Skeletal muscle satellite cell (primary cell): ENCODE results near the gene FGF7.
"Not testable (repeated sequence)": the region's sequence is repeated elsewhere in the genome, so short reads cannot be mapped to it uniquely, and the experiment has no call there.

Experiments used
- H3K27me3 ChIP-seq: 2 replicates; pipeline ENCODE4 v1.7.0; 2013; ENCODE audit warnings: low read length; ENCODE audit not compliant: control insufficient read depth, insufficient read depth
- H3K36me3 ChIP-seq: 2 replicates; pipeline ENCODE4 v1.7.0; 2013; ENCODE audit warnings: mild to moderate bottlenecking, control low read depth, low read length; ENCODE audit not compliant: insufficient read depth
- H3K4me1 ChIP-seq: 2 replicates; pipeline ENCODE4 v1.7.0; 2013; ENCODE audit warnings: low read length; ENCODE audit not compliant: control insufficient read depth, insufficient read depth
- H3K4me2 ChIP-seq: 2 replicates; pipeline ENCODE4 v1.7.0; 2013; ENCODE audit warnings: mild to moderate bottlenecking, low read length
- H3K4me3 ChIP-seq: 2 replicates; pipeline ENCODE4 v1.7.0; 2013; ENCODE audit warnings: low read length
- H3K9ac ChIP-seq: 2 replicates; pipeline ENCODE4 v1.7.0; 2013; ENCODE audit warnings: mild to moderate bottlenecking, low read depth, low read length, moderate library complexity
- H3K9me3 ChIP-seq: replicated peaks from 2 replicates; pipeline ENCODE4 v1.7.0; 2013; ENCODE audit warnings: mild to moderate bottlenecking, control low read depth, low read length

Gene FGF7

DNA sequence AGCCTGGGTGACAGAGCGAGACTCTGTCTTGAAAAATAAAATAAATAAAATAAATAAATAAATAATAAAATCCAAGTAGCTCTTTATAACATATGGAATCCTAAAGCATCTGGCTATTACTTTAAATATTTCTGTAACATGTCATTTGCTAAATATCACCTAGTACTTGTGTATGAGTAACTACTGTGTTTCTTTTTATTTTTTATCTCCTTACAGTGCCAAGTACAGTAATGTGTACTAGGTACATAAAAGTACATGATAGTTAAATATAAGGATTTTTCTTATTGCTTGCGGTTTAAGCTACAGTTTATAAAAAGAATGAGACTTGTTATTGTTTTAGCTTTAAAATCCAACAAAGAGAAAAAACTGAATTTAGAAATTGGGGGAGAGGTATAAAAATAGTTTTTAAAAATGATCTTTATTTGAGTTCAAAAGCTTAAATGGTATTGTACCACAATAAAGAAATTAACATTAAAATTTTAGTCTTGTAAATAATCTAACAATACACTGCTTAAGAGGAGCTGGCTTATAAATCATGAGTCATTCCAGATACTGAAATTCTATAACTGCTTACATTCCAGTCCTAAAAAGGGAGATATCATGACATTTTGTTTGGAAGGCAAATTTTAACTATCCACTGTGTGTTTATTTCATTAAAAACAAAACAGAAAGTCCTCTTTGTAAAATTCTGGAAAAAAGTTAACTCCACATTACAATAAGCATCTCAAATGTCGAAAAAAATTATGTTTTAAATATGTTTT, 73.1 kb downstream of the FGF7 start:
- H3K36me3 ChIP-seq = no peaks in the 10 kb centered on the region
- no peak overlapping the region for H3K4me3 ChIP-seq
- H3K4me1 ChIP-seq = peaks cover 21% of the 10 kb centered on the region
- H3K9ac ChIP-seq = no peak overlapping the region
- no peaks in the 10 kb centered on the region for H3K9me3 ChIP-seq
- H3K4me2 ChIP-seq = peak overlapping the region; percentile 22
- H3K27me3 ChIP-seq = no peaks in the 10 kb centered on the region

DNA sequence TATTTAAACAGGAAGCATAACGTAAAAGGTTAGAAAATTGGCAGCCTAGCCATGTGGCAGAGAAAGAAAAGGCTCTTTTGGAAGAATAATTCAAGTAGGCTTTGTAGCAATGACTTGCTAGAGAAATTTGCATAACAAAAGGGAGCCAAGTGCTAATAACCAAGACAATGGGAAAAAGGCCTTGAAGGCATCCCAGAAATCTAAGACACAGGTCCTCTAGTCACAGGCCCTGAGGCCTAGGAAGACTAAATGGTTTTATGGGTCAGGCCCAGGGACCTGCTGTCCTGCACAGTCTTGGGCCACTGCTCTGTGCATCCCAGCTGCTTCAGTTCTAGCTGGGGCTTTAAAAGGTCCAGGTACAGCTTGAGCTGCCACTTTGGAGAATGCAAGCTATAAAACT, 78.5 kb downstream of the FGF7 start:
- H3K36me3 ChIP-seq = no peaks in the 10 kb centered on the region
- H3K9me3 ChIP-seq = no peaks in the 10 kb centered on the region
- H3K4me1 ChIP-seq = peaks cover 3% of the 10 kb centered on the region
- no peak overlapping the region for H3K4me3 ChIP-seq
- H3K9ac ChIP-seq = no peak overlapping the region
- no peaks in the 10 kb centered on the region for H3K27me3 ChIP-seq
- no peak overlapping the region for H3K4me2 ChIP-seq

DNA sequence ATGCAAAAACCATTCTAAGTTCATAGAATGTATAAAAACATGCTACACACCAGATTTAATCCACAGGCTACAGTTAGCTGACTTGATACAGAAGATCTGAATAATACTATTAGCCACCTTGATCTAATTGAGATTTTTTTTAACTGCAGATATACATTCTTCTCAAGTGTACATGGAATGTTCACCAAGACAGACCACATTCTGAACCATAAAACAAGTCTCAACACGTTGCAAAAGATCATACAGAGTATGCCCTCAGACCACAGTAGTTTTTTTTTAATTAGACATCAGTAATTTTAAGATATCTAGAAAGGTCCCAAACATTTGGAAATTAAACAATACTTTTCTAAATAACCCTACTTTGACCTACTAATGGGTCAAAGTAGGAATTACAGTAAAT, 83.3 kb downstream of the FGF7 start:
- Histone ChIP-seq H3K9me3 (no peaks in the 10 kb centered on the region), H3K4me2 (no peak overlapping the region), H3K4me3 (no peak overlapping the region), H3K36me3 (no peaks in the 10 kb centered on the region), H3K9ac (no peak overlapping the region), H3K27me3 (no peaks in the 10 kb centered on the region), H3K4me1 (no peaks in the 10 kb centered on the region)

DNA sequence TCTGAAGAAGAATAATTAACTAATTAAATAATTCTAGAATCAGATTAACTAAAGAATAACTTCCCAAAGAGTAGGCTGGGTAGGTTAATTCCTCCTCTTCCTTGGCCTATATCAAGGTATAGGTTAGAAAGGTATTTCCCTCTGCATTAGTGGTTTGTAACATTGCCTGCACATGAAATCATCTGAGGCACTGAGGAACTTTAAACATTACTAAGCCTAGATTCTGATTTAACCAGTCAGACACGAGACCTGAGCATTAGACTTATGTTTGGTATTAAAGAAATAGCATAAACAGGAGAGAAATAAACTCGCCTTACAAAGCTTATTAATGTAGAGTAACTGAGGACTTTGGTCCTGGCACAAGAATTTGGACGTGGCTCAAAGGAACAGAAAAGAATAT, 84.2 kb downstream of the FGF7 start:
- Histone ChIP-seq H3K36me3 (no peaks in the 10 kb centered on the region), H3K9me3 (no peaks in the 10 kb centered on the region), H3K9ac (no peak overlapping the region)

DNA sequence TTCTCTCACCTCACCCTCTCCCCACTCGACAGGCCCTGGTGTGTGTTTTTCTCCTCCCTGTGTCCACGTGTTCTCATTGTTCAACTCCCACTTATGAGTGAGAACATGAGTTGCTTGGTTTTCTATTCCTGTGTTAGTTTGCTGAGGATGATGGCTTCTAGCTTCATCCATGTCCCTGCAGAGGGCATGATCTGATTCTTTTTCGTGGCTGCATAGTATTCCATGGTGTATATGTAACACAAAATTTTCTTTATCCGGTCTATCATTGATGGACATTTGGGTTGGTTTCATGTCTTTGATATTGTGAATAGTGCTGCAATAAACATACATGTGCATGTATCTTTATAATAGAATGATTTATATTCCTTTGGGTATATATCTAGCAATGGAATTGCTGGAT, 89.7 kb downstream of the FGF7 start:
- not testable (repeated sequence) for H3K4me2 ChIP-seq, H3K36me3 ChIP-seq, H3K9me3 ChIP-seq, H3K4me3 ChIP-seq, H3K9ac ChIP-seq, H3K27me3 ChIP-seq, H3K4me1 ChIP-seq

More for the DNA sequence above, 84.2 kb downstream of the FGF7 start:
- no peaks in the 10 kb centered on the region for H3K27me3 ChIP-seq
- no peaks in the 10 kb centered on the region for H3K4me1 ChIP-seq
- H3K4me2 ChIP-seq = no peak overlapping the region
- no peak overlapping the region for H3K4me3 ChIP-seq

DNA sequence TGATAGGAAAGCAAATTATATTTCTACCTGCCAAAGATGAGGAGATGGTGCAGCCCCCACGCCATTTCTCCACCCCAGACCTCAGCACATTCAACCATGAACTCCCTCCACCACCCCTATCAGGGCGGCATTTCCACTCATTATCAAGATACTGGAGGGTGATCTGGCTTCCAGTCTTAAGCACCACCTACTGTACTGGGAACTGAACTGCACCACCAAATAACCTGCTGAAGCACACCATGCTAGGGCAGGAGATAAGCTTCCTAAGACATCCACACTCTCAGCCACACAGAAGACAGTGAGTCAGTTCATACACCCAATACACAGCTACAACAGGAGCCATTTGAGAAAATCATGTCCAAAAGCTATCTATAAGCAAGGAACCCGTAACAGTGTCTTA, 98.8 kb downstream of the FGF7 start:
- Histone ChIP-seq H3K36me3 (no peaks in the 10 kb centered on the region), H3K4me2 (no peak overlapping the region), H3K9me3 (no peaks in the 10 kb centered on the region), H3K4me3 (no peak overlapping the region), H3K9ac (no peak overlapping the region), H3K27me3 (no peaks in the 10 kb centered on the region), H3K4me1 (no peaks in the 10 kb centered on the region)

DNA sequence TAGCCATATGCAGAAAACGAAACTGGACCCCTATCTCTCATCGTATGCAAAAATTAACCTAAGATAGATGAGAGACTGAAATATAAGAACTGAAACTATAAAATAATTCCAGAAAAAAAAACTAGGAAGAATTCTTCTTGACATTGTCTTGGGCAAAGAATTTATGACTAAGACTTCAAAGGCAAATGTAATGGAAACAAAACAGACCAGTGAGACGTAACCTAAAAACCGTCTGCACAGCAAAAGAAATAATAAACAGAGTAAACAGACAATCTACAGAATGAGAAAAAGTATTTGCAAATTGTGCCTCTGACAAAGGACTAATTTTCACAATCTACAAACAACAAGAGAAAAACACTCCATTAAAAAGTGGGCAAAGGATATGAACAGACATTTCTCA, 105.2 kb downstream of the FGF7 start:
- Histone ChIP-seq H3K27me3 (no peaks in the 10 kb centered on the region), H3K4me3 (no peak overlapping the region), H3K4me2 (no peak overlapping the region), H3K4me1 (no peaks in the 10 kb centered on the region), H3K9me3 (no peaks in the 10 kb centered on the region), H3K36me3 (no peaks in the 10 kb centered on the region), H3K9ac (no peak overlapping the region)

DNA sequence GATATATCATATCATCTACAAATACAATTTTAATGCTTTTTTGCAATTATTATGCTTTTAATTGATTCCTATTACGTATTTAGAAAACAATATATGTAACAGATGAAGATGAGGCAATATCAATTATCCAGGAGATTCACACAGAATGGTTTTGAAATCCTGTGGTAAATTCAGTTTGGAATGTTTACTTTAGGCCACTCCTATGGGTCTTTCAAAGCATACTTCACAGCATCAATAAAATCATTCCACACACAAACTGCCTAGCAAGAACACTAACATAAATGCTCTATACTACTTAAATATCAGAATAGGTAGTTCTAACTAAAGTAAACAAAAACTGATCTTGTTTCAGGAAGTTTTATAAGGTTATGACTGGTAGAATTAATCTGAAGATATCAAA, 107.0 kb downstream of the FGF7 start:
- Histone ChIP-seq H3K9me3 (no peaks in the 10 kb centered on the region), H3K9ac (no peak overlapping the region), H3K27me3 (no peaks in the 10 kb centered on the region), H3K4me2 (no peak overlapping the region), H3K36me3 (no peaks in the 10 kb centered on the region), H3K4me3 (no peak overlapping the region), H3K4me1 (no peaks in the 10 kb centered on the region)
